Esophagus muscularis mucosa (tissue), 3 donors: ENCODE results near the gene PRKAG2.

Experiments used
- CTCF ChIP-seq, 3 experiments: fragments of 200-600 bp in 2 of 3; fragments of 450-650 bp in 1 of 3; sonication (generic) in 2 of 3; IDR thresholded peaks; one replicate each; pipeline ENCODE4 v1.5.1; 2017 to 2019; ENCODE audit warnings: antibody characterized with exemption in 3 of 3, mild to moderate bottlenecking in 2 of 3, moderate library complexity in 1 of 3
- POLR2A ChIP-seq: fragments of 450-650 bp; IDR thresholded peaks from one replicate; pipeline ENCODE4 v1.6.1; 2017; ENCODE audit warnings: antibody characterized with exemption, moderate library complexity, mild to moderate bottlenecking, low read depth
- POLR2AphosphoS5 ChIP-seq, 2 donors: sonication (generic); formaldehyde crosslinking; IDR thresholded peaks; one replicate each; pipeline ENCODE4 v1.6.1; 2017; ENCODE audit warnings: antibody characterized with exemption in 2 of 2

- TF ChIP-seq CTCF (IDR thresholded peaks at IDR 0.05) (no peak), POLR2AphosphoS5 (IDR thresholded peaks at IDR 0.05) (no peak), POLR2A (no peak)
These were observed 164.8 kb downstream of the PRKAG2 start for GRCh38 chr7:151711906-151712809.
